Right atrium auricular region (tissue), 2 donors: ENCODE data around the gene TFDP1. TPM values are rescaled to one million over a fixed set of nuclear protein-coding genes. Genes with fewer than 3 reads are reported as not detected.

Experiments
- DNase-seq: peaks from one replicate; pipeline ENCODE4 v3.0.0-alpha.2; 2019; ENCODE audit warnings: low spot score
- H3K27ac ChIP-seq, 2 donors: fragments of 200-600 bp; sonication (generic); 1 replicate in 1 of 2; 2 replicates in 1 of 2; pipeline ENCODE4 v1.5.1; 2016 to 2019
- H3K27me3 ChIP-seq, 2 donors: fragments of 200-600 bp; sonication (generic); one replicate each; pipeline versions ENCODE4 v1.5.1 to v1.6.0; 2017 to 2019
- H3K36me3 ChIP-seq: fragments of 200-600 bp; sonication (generic); one replicate; pipeline ENCODE4 v1.5.1; 2016
- H3K4me1 ChIP-seq, 2 donors: fragments of 200-600 bp; sonication (generic); one replicate each; pipeline versions ENCODE4 v1.5.1 to v1.6.0; 2017 to 2019
- H3K4me3 ChIP-seq, 2 donors: fragments of 200-600 bp; sonication (generic); 1 replicate in 1 of 2; 2 replicates in 1 of 2; pipeline ENCODE4 v1.5.1; 2017 to 2019; ENCODE audit warnings: mild to moderate bottlenecking in 1 of 2, moderate library complexity in 1 of 2
- H3K9me3 ChIP-seq, 2 donors: fragments of 200-600 bp; sonication (generic); one replicate each; pipeline ENCODE4 v1.5.1; 2019
- CTCF ChIP-seq, 2 donors: fragments of 200-600 bp; sonication (generic); IDR thresholded peaks; one replicate each; pipeline ENCODE4 v1.5.1; 2019; ENCODE audit warnings: antibody characterized with exemption in 2 of 2
- total RNA-seq, 2 donors: library from RNA; depleted of rRNA; stranded (reverse); fragments of >200 nt; gene quantifications; one replicate each; pipeline ENCODE4 v1.1.0, GENCODE V29; 2016

TFDP1 gene
- total RNA-seq, 2 donors from 2014 or later: 34.4 to 40.4 TPM

GRCh38 chr13:113645329-113645728 lies 60.8 kb downstream of the TFDP1 start:
- Histone ChIP-seq H3K4me1 (peaks cover 0 to 13% of the 10 kb centered on the region in 2 donors), H3K4me3 (no peak overlapping the region), H3K36me3 (peaks cover 4% of the 10 kb centered on the region), H3K27ac (no peak overlapping the region), H3K27me3 (no peaks in the 10 kb centered on the region), H3K9me3 (no peaks in the 10 kb centered on the region)
- no peak for DNase-seq
- TF ChIP-seq CTCF (IDR thresholded peaks at IDR 0.05): no peak

- DNase-seq: no peak
- no peak for TF ChIP-seq CTCF (IDR thresholded peaks at IDR 0.05)
- Histone ChIP-seq H3K27me3 (no peaks in the 10 kb centered on the region), H3K27ac (no peak overlapping the region), H3K4me3 (no peak overlapping the region), H3K36me3 (no peaks in the 10 kb centered on the region), H3K4me1 (peaks cover 0 to 13% of the 10 kb centered on the region in 2 donors), H3K9me3 (no peaks in the 10 kb centered on the region)
Observed at GRCh38 chr13:113646376-113646775, 61.8 kb downstream of the TFDP1 start.

- no peak for TF ChIP-seq CTCF (IDR thresholded peaks at IDR 0.05)
- DNase-seq: no peak
- Histone ChIP-seq H3K27ac (peak overlapping the region; percentile 44 to 74), H3K4me3 (no peak overlapping the region), H3K4me1 (peaks cover 0 to 13% of the 10 kb centered on the region in 2 donors), H3K27me3 (no peaks in the 10 kb centered on the region), H3K36me3 (no peaks in the 10 kb centered on the region), H3K9me3 (no peaks in the 10 kb centered on the region)
Observed at GRCh38 chr13:113646921-113647340, 62.4 kb downstream of the TFDP1 start.

- Histone ChIP-seq H3K4me1 (peaks cover 0 to 13% of the 10 kb centered on the region in 2 donors), H3K4me3 (no peak overlapping the region), H3K9me3 (no peaks in the 10 kb centered on the region), H3K27me3 (no peaks in the 10 kb centered on the region), H3K36me3 (no peaks in the 10 kb centered on the region), H3K27ac (peak overlapping the region; percentile 44 to 74)
- TF ChIP-seq CTCF (IDR thresholded peaks at IDR 0.05): no peak
- peak; percentile 87 for DNase-seq
Observed at GRCh38 chr13:113647351-113648215, 63.0 kb downstream of the TFDP1 start.

- DNase-seq: no peak
- peak overlapping the region in 1 of 2 donors; percentile 74 for H3K27ac ChIP-seq
- H3K36me3 ChIP-seq: no peaks in the 10 kb centered on the region
- H3K4me3 ChIP-seq: no peak overlapping the region
- TF ChIP-seq CTCF (IDR thresholded peaks at IDR 0.05): no peak
- H3K4me1 ChIP-seq: peaks cover 0 to 13% of the 10 kb centered on the region in 2 donors
- no peaks in the 10 kb centered on the region for H3K9me3 ChIP-seq
- H3K27me3 ChIP-seq: no peaks in the 10 kb centered on the region
Observed at GRCh38 chr13:113648216-113648610, 63.7 kb downstream of the TFDP1 start.
